Lower leg skin (tissue), 4 donors: Measurements from ENCODE around the gene CEACAM21. TPM values are rescaled to one million over a fixed set of nuclear protein-coding genes. Genes with fewer than 3 reads are reported as not detected.

Experiments
- DNase-seq, 2 donors: peaks; one replicate each; pipeline ENCODE4 v3.0.0-alpha.2; 2019; ENCODE audit warnings: low spot score in 2 of 2
- H3K4me3 ChIP-seq: fragments of 200-600 bp; sonication (generic); 2 replicates; pipeline ENCODE4 v1.5.1; 2017; ENCODE audit warnings: mild to moderate bottlenecking, low read depth; ENCODE audit not compliant: poor library complexity, severe bottlenecking
- CTCF ChIP-seq, 3 donors: fragments of 450-650 bp; IDR thresholded peaks; one replicate each; pipeline ENCODE4 v1.5.1; 2016; ENCODE audit warnings: antibody characterized with exemption in 3 of 3, mild to moderate bottlenecking in 3 of 3, moderate library complexity in 2 of 3
- POLR2A ChIP-seq, 2 donors: fragments of 450-650 bp; IDR thresholded peaks; one replicate each; pipeline ENCODE4 v1.6.1; 2016 to 2017; ENCODE audit warnings: antibody characterized with exemption in 2 of 2, mild to moderate bottlenecking in 1 of 2, moderate library complexity in 1 of 2
- WGBS, 2 donors: methylation state at CpG; one replicate each; pipeline ENCODE4 v1.1.5; 2018; 5-methylcytosine and 5-hydroxymethylcytosine counted together
- intact Hi-C: fragments of 100-400 bp; cut with DNase I; formaldehyde crosslinking; loops from one replicate; pipeline ENCODE4 v1.15.0; 2023; ENCODE audit warnings: low total_unique reads
- total RNA-seq, 4 donors: library from RNA; depleted of rRNA; stranded (reverse); fragments of >200 nt; gene quantifications; one replicate each; pipeline ENCODE4 v1.1.0, GENCODE V29; 2016

CEACAM21 gene
- total RNA-seq, 4 donors from 2014 or later, result 0.75 TPM; not detected in 3

GRCh38 chr19:41563854-41564514 is 12.0 kb upstream of the CEACAM21 start:
- H3K4me3 ChIP-seq, result no peak overlapping the region
- intact Hi-C loops, result no loop called here
- TF ChIP-seq POLR2A (IDR thresholded peaks at IDR 0.05), result no peak
- no peak for TF ChIP-seq CTCF (IDR thresholded peaks at IDR 0.05)
- WGBS, 2 donors, result 24 to 25% methylated on average over 19 of the region's 19 CpGs
- no peak for DNase-seq

GRCh38 chr19:41564515-41565378 is 11.2 kb upstream of the CEACAM21 start:
- DNase-seq, result no peak
- TF ChIP-seq POLR2A (IDR thresholded peaks at IDR 0.05) (no peak), CTCF (IDR thresholded peaks at IDR 0.05) (no peak)
- no peak overlapping the region for H3K4me3 ChIP-seq
- WGBS, 2 donors, result 3 to 10% methylated on average over 52 to 55 of the region's 59 CpGs
- intact Hi-C loops, result no loop called here

GRCh38 chr19:41565379-41565720 is 10.6 kb upstream of the CEACAM21 start:
- WGBS, 2 donors, result 11 to 17% methylated on average over 9 of the region's 9 CpGs
- intact Hi-C loops, result no loop called here
- no peak overlapping the region for H3K4me3 ChIP-seq
- no peak for DNase-seq
- TF ChIP-seq CTCF (IDR thresholded peaks at IDR 0.05) (no peak), POLR2A (IDR thresholded peaks at IDR 0.05) (no peak)

- no peak for DNase-seq
- H3K4me3 ChIP-seq, result no peak overlapping the region
- intact Hi-C loops, result no loop called here
- 57 to 61% methylated on average over 3 of the region's 3 CpGs for WGBS, 2 donors
- TF ChIP-seq CTCF (IDR thresholded peaks at IDR 0.05) (no peak), POLR2A (IDR thresholded peaks at IDR 0.05) (no peak)
These were observed 10.0 kb upstream of the CEACAM21 start for GRCh38 chr19:41566001-41566400.

- TF ChIP-seq CTCF (IDR thresholded peaks at IDR 0.05), result no peak
- no peak for TF ChIP-seq POLR2A (IDR thresholded peaks at IDR 0.05)
- intact Hi-C loops, result loop anchor here (5.0 kb wide), 1 partner anchor 117 kb away; no protein-coding TSS in a partner anchor
- no peak overlapping the region for H3K4me3 ChIP-seq
- 46 to 50% methylated on average over 11 of the region's 11 CpGs for WGBS, 2 donors
- no peak for DNase-seq
These were observed 6.3 kb upstream of the CEACAM21 start for GRCh38 chr19:41569481-41570150.
